SK-N-SH treated with all-trans-retinoic acid at 6 μM for 48 hours (cell line): ENCODE measurements around the gene PLD1.

Experiments
- ATAC-seq: fragments of 200-7000 bp; cut with Tn5 transposase; 3 replicates; pipeline ENCODE4 v1.9.1; 2020; ENCODE audit warnings: mild to moderate bottlenecking, moderate library complexity
- ARNTL ChIP-seq: fragments of 450-650 bp; formaldehyde crosslinking; IDR thresholded peaks from 2 replicates; pipeline ENCODE4 v1.5.0; 2020; ENCODE audit warnings: low read depth, mild to moderate bottlenecking, moderate library complexity, borderline replicate concordance
- BACH2 ChIP-seq: fragments of 250-450 bp; sonication (Bioruptor Pico); IDR thresholded peaks from 2 replicates; pipeline ENCODE4 v1.9.0; 2021; ENCODE audit warnings: mild to moderate bottlenecking, borderline replicate concordance
- CSDC2 ChIP-seq: fragments of 250-450 bp; sonication (Bioruptor Pico); IDR thresholded peaks from 2 replicates; pipeline ENCODE4 v1.5.0; 2020; ENCODE audit warnings: mild to moderate bottlenecking, moderate library complexity
- ESRRG ChIP-seq: fragments of 250-450 bp; sonication (Bioruptor Pico); IDR thresholded peaks from 2 replicates; pipeline ENCODE4 v1.6.1; 2021; ENCODE audit warnings: mild to moderate bottlenecking
- GLIS3 ChIP-seq: fragments of 250-450 bp; sonication (Bioruptor Pico); IDR thresholded peaks from 2 replicates; pipeline ENCODE4 v1.5.0; 2020; ENCODE audit warnings: mild to moderate bottlenecking, moderate library complexity
- ISL1 ChIP-seq: fragments of 250-450 bp; sonication (Bioruptor Pico); IDR thresholded peaks from 2 replicates; pipeline ENCODE4 v2.1.2; 2022; ENCODE audit warnings: mild to moderate bottlenecking, moderate library complexity
- OSR1 ChIP-seq: fragments of 250-450 bp; sonication (Bioruptor Pico); IDR thresholded peaks from 2 replicates; pipeline ENCODE4 v1.8.0; 2022; ENCODE audit warnings: moderate library complexity, mild to moderate bottlenecking, inconsistent platforms
- PPARA ChIP-seq: fragments of 250-450 bp; sonication (Bioruptor Pico); IDR thresholded peaks from 2 replicates; pipeline ENCODE4 v1.5.0; 2020; ENCODE audit warnings: mild to moderate bottlenecking, borderline replicate concordance
- RARB ChIP-seq: fragments of 250-450 bp; sonication (Bioruptor Pico); IDR thresholded peaks from 2 replicates; pipeline ENCODE4 v1.8.0; 2021; ENCODE audit warnings: mild to moderate bottlenecking, moderate library complexity
- SNAI2 ChIP-seq: fragments of 250-450 bp; sonication (Bioruptor Pico); IDR thresholded peaks from 2 replicates; pipeline ENCODE4 v1.5.0; 2020; ENCODE audit warnings: mild to moderate bottlenecking, moderate library complexity
- TCF4 ChIP-seq: fragments of 250-450 bp; sonication (Bioruptor Pico); IDR thresholded peaks from 2 replicates; pipeline ENCODE4 v1.8.0; 2021; ENCODE audit warnings: mild to moderate bottlenecking, moderate library complexity, borderline replicate concordance
- TOX ChIP-seq: fragments of 250-450 bp; sonication (Bioruptor Pico); IDR thresholded peaks from 2 replicates; pipeline ENCODE4 v1.8.0; 2021; ENCODE audit warnings: mild to moderate bottlenecking, moderate library complexity, borderline replicate concordance
- ZC3H10 ChIP-seq: fragments of 250-450 bp; sonication (Bioruptor Pico); IDR thresholded peaks from 2 replicates; pipeline ENCODE4 v1.5.1; 2021; ENCODE audit warnings: mild to moderate bottlenecking, moderate library complexity
- ZFP3 ChIP-seq: fragments of 250-450 bp; sonication (Bioruptor Pico); IDR thresholded peaks from 2 replicates; pipeline ENCODE4 v1.5.0; 2020; ENCODE audit warnings: mild to moderate bottlenecking, moderate library complexity
- ZFP30 ChIP-seq: fragments of 450-650 bp; formaldehyde crosslinking; IDR thresholded peaks from 2 replicates; pipeline ENCODE4 v1.5.0; 2022; ENCODE audit warnings: mild to moderate bottlenecking, moderate library complexity
- ZNF565 ChIP-seq: fragments of 450-650 bp; formaldehyde crosslinking; conservative IDR thresholded peaks from 2 replicates; pipeline ENCODE4 v1.5.0; 2020; ENCODE audit warnings: low read depth, mild to moderate bottlenecking, moderate library complexity
- ZNF70 ChIP-seq: fragments of 450-650 bp; formaldehyde crosslinking; IDR thresholded peaks from 2 replicates; pipeline ENCODE4 v1.5.0; 2020; ENCODE audit warnings: mild to moderate bottlenecking, moderate library complexity
- ZNF8 ChIP-seq: fragments of 450-650 bp; formaldehyde crosslinking; IDR thresholded peaks from 2 replicates; pipeline ENCODE4 v1.5.0; 2020; ENCODE audit warnings: mild to moderate bottlenecking, moderate library complexity
- TF ChIP-seq, protein P1 (sequence below): fragments of 250-450 bp; sonication (Bioruptor Pico); IDR thresholded peaks from 2 replicates; pipeline ENCODE4 v1.5.1; 2020; ENCODE audit warnings: low read depth, mild to moderate bottlenecking, moderate library complexity
- TF ChIP-seq, protein P2 (sequence below): fragments of 250-450 bp; sonication (Bioruptor Pico); IDR thresholded peaks from 2 replicates; pipeline ENCODE4 v1.8.0; 2021; ENCODE audit warnings: low read depth, mild to moderate bottlenecking, moderate library complexity, borderline replicate concordance
- TF ChIP-seq, protein P3 (sequence below): fragments of 250-450 bp; sonication (Bioruptor Pico); IDR thresholded peaks from 2 replicates; pipeline ENCODE4 v1.5.1; 2021; ENCODE audit warnings: mild to moderate bottlenecking, moderate library complexity
- TF ChIP-seq, protein P4 (sequence below): fragments of 250-450 bp; sonication (Bioruptor Pico); IDR thresholded peaks from 2 replicates; pipeline ENCODE4 v1.5.0; 2020; ENCODE audit warnings: mild to moderate bottlenecking, moderate library complexity
- TF ChIP-seq, protein P5 (sequence below): fragments of 250-450 bp; sonication (Bioruptor Pico); IDR thresholded peaks from 2 replicates; pipeline ENCODE4 v1.8.0; 2020; ENCODE audit warnings: mild to moderate bottlenecking, moderate library complexity, borderline replicate concordance

The PLD1 gene

DNA sequence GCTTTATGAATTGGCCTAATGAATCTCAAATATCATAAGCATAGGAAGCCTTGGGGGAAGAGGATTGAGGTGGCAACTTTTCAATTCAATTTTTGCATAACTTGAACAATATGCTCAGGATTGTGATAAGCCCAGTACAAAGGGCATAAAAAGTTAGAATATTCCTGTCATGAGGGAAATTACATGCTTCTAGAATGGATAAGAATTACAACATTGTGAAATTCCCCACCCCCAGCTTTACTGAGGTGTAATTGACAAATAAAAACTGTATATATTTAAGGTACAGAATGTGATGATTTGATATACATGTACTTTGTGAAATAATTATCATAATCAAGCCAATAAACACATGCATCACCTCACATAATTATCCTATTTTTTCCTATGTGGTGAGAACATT lies 217.5 kb downstream of the PLD1 start (continued):
- TF ChIP-seq, protein P1, sequence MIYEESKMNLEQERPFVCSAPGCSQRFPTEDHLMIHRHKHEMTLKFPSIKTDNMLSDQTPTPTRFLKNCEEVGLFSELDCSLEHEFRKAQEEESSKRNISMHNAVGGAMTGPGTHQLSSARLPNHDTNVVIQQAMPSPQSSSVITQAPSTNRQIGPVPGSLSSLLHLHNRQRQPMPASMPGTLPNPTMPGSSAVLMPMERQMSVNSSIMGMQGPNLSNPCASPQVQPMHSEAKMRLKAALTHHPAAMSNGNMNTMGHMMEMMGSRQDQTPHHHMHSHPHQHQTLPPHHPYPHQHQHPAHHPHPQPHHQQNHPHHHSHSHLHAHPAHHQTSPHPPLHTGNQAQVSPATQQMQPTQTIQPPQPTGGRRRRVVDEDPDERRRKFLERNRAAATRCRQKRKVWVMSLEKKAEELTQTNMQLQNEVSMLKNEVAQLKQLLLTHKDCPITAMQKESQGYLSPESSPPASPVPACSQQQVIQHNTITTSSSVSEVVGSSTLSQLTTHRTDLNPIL, result no peak
- no peak for TF ChIP-seq ZFP30 (CRISPR knock-in tag)
- TF ChIP-seq SNAI2 (CRISPR knock-in tag), result no peak
- TF ChIP-seq ZC3H10 (CRISPR knock-in tag), result no peak
- TF ChIP-seq TCF4 (CRISPR knock-in tag), result no peak
- no peak for TF ChIP-seq GLIS3 (CRISPR knock-in tag)
- TF ChIP-seq ESRRG (CRISPR knock-in tag), result no peak
- TF ChIP-seq ISL1 (CRISPR knock-in tag), result no peak
- TF ChIP-seq ARNTL (CRISPR knock-in tag), result no peak
- TF ChIP-seq ZNF70 (CRISPR knock-in tag), result no peak
- TF ChIP-seq CSDC2 (CRISPR knock-in tag), result no peak
- no peak for TF ChIP-seq TOX

DNA sequence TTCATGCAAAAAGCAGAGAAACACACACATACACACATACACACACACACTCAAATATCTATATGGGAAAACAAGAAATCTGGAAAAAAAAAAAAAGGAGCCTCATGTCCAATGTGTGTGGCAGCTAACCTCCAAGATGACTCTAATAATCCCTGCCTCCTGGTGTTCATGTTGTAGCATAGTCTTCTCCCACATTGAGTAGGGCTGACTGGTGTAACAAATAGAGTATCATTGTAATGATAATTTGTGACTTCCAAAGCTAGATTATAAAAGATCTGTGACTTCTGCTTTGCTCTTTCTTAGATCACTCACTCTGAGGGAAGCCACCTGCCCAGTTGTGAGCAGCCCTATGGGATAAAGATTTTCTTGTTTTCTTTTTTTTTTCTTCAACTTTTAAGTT lies 219.2 kb downstream of the PLD1 start:
- no peak for TF ChIP-seq PPARA (CRISPR knock-in tag)
- TF ChIP-seq, protein P2, sequence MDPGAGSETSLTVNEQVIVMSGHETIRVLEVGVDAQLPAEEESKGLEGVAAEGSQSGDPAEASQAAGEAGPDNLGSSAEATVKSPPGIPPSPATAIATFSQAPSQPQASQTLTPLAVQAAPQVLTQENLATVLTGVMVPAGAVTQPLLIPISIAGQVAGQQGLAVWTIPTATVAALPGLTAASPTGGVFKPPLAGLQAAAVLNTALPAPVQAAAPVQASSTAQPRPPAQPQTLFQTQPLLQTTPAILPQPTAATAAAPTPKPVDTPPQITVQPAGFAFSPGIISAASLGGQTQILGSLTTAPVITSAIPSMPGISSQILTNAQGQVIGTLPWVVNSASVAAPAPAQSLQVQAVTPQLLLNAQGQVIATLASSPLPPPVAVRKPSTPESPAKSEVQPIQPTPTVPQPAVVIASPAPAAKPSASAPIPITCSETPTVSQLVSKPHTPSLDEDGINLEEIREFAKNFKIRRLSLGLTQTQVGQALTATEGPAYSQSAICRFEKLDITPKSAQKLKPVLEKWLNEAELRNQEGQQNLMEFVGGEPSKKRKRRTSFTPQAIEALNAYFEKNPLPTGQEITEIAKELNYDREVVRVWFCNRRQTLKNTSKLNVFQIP, result no peak
- TF ChIP-seq ZNF70 (CRISPR knock-in tag), result no peak
- TF ChIP-seq ZFP30 (CRISPR knock-in tag), result no peak
- TF ChIP-seq GLIS3 (CRISPR knock-in tag), result no peak
- TF ChIP-seq, protein P1, result no peak
- no peak for TF ChIP-seq ZNF8 (CRISPR knock-in tag)
- no peak for TF ChIP-seq CSDC2 (CRISPR knock-in tag)
- TF ChIP-seq, protein P3, sequence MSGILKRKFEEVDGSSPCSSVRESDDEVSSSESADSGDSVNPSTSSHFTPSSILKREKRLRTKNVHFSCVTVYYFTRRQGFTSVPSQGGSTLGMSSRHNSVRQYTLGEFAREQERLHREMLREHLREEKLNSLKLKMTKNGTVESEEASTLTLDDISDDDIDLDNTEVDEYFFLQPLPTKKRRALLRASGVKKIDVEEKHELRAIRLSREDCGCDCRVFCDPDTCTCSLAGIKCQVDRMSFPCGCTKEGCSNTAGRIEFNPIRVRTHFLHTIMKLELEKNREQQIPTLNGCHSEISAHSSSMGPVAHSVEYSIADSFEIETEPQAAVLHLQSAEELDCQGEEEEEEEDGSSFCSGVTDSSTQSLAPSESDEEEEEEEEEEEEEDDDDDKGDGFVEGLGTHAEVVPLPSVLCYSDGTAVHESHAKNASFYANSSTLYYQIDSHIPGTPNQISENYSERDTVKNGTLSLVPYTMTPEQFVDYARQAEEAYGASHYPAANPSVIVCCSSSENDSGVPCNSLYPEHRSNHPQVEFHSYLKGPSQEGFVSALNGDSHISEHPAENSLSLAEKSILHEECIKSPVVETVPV (CRISPR knock-in tag), result no peak
- TF ChIP-seq, protein P4, sequence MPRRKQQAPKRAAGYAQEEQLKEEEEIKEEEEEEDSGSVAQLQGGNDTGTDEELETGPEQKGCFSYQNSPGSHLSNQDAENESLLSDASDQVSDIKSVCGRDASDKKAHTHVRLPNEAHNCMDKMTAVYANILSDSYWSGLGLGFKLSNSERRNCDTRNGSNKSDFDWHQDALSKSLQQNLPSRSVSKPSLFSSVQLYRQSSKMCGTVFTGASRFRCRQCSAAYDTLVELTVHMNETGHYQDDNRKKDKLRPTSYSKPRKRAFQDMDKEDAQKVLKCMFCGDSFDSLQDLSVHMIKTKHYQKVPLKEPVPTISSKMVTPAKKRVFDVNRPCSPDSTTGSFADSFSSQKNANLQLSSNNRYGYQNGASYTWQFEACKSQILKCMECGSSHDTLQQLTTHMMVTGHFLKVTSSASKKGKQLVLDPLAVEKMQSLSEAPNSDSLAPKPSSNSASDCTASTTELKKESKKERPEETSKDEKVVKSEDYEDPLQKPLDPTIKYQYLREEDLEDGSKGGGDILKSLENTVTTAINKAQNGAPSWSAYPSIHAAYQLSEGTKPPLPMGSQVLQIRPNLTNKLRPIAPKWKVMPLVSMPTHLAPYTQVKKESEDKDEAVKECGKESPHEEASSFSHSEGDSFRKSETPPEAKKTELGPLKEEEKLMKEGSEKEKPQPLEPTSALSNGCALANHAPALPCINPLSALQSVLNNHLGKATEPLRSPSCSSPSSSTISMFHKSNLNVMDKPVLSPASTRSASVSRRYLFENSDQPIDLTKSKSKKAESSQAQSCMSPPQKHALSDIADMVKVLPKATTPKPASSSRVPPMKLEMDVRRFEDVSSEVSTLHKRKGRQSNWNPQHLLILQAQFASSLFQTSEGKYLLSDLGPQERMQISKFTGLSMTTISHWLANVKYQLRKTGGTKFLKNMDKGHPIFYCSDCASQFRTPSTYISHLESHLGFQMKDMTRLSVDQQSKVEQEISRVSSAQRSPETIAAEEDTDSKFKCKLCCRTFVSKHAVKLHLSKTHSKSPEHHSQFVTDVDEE (CRISPR knock-in tag), result no peak
- TF ChIP-seq OSR1 (CRISPR knock-in tag), result no peak
- no peak for TF ChIP-seq ARNTL (CRISPR knock-in tag)
- TF ChIP-seq, protein P5, sequence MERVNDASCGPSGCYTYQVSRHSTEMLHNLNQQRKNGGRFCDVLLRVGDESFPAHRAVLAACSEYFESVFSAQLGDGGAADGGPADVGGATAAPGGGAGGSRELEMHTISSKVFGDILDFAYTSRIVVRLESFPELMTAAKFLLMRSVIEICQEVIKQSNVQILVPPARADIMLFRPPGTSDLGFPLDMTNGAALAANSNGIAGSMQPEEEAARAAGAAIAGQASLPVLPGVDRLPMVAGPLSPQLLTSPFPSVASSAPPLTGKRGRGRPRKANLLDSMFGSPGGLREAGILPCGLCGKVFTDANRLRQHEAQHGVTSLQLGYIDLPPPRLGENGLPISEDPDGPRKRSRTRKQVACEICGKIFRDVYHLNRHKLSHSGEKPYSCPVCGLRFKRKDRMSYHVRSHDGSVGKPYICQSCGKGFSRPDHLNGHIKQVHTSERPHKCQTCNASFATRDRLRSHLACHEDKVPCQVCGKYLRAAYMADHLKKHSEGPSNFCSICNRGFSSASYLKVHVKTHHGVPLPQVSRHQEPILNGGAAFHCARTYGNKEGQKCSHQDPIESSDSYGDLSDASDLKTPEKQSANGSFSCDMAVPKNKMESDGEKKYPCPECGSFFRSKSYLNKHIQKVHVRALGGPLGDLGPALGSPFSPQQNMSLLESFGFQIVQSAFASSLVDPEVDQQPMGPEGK (CRISPR knock-in tag), result no peak
- no peak for TF ChIP-seq RARB (CRISPR knock-in tag)
- ATAC-seq, result no peak

DNA sequence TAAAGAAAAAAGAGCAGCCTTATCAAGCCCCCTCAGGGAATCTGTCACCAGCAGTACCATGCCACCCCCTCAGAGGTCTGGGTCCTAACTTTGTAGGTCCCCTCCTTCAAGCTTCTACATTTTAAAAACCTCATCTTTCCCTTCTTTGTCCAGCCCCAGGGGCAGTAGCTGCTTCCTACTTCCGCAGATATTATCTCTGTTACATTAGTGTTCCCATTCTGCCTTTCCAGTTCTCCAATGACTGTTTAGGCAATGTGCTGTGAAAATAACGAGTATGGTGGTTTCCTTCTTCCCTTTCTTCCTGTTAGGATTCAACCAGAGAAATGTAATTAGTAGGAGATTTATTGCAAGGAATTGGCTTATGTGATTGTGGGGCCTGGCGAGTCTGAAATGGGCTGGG lies 224.0 kb downstream of the PLD1 start:
- TF ChIP-seq, protein P2, result no peak
- TF ChIP-seq ISL1 (CRISPR knock-in tag) (no peak), ZFP30 (CRISPR knock-in tag) (no peak), PPARA (CRISPR knock-in tag) (no peak), OSR1 (CRISPR knock-in tag) (no peak), ZNF565 (CRISPR knock-in tag) (no peak), SNAI2 (CRISPR knock-in tag) (no peak), BACH2 (CRISPR knock-in tag) (no peak), CSDC2 (CRISPR knock-in tag) (no peak), ZFP3 (CRISPR knock-in tag) (no peak), ZNF70 (CRISPR knock-in tag) (no peak), TCF4 (CRISPR knock-in tag) (no peak), ZC3H10 (CRISPR knock-in tag) (no peak)
- TF ChIP-seq, protein P1, result no peak
- no peak for ATAC-seq
